ENCODE results near the gene WIZ.

The WIZ gene

GRCh38 chr19:15373644-15374043, 76.1 kb downstream of the WIZ start:
- DNase-seq, result no peak

- DNase-seq, result no peak
These were observed 76.9 kb downstream of the WIZ start for GRCh38 chr19:15372891-15373301.

GRCh38 chr19:15372470-15372869, 77.3 kb downstream of the WIZ start:
- no peak for DNase-seq

GRCh38 chr19:15371786-15372380, 77.9 kb downstream of the WIZ start:
- DNase-seq, result no peak

- DNase-seq, result no peak
These were observed 78.6 kb downstream of the WIZ start for GRCh38 chr19:15371119-15371518.
